Parathyroid adenoma (tissue), 2 donors: ENCODE results near the gene YAP1.
A peak's percentile ranks its signal among the peaks of the same experiment; 100 is the strongest.

Source experiments
- H2AFZ ChIP-seq: fragments of 300-600 bp; sonication (generic); one replicate; pipeline ENCODE4 v1.7.0; 2017; ENCODE audit warnings: antibody characterized with exemption, mild to moderate bottlenecking
- H3K27ac ChIP-seq: fragments of 300-600 bp; sonication (generic); one replicate; pipeline ENCODE4 v1.7.0; 2017
- H3K27me3 ChIP-seq: fragments of 300-600 bp; sonication (generic); one replicate; pipeline ENCODE4 v1.7.0; 2017; ENCODE audit warnings: low read length; ENCODE audit not compliant: control insufficient read depth, insufficient read depth
- H3K36me3 ChIP-seq: fragments of 300-600 bp; sonication (generic); one replicate; pipeline ENCODE4 v1.7.0; 2017; ENCODE audit warnings: low read length; ENCODE audit not compliant: control insufficient read depth, insufficient read depth
- H3K4me1 ChIP-seq: fragments of 300-600 bp; sonication (generic); one replicate; pipeline ENCODE4 v1.7.0; 2017; ENCODE audit warnings: control low read depth
- H3K4me2 ChIP-seq: fragments of 300-600 bp; sonication (generic); one replicate; pipeline ENCODE4 v1.7.0; 2017; ENCODE audit warnings: low read length
- H3K4me3 ChIP-seq: fragments of 300-600 bp; sonication (generic); one replicate; pipeline ENCODE4 v1.7.0; 2017; ENCODE audit warnings: low read depth, low read length
- H3K79me2 ChIP-seq: fragments of 300-600 bp; sonication (generic); one replicate; pipeline ENCODE4 v1.7.0; 2017; ENCODE audit warnings: control low read depth
- H3K9ac ChIP-seq: fragments of 300-600 bp; sonication (generic); one replicate; pipeline ENCODE4 v1.7.0; 2017; ENCODE audit warnings: mild to moderate bottlenecking
- H3K9me3 ChIP-seq: fragments of 300-600 bp; sonication (generic); one replicate; pipeline ENCODE4 v1.7.0; 2017; ENCODE audit warnings: low read length; ENCODE audit not compliant: control insufficient read depth
- CTCF ChIP-seq: fragments of 300-600 bp; sonication (generic); IDR thresholded peaks from one replicate; pipeline ENCODE4 v1.7.0; 2017; ENCODE audit warnings: antibody characterized with exemption, mild to moderate bottlenecking
- donor health status: primary hyperparathyroidism.

The YAP1 gene

GRCh38 chr11:102109896-102110760 lies at the start of gene YAP1:
Gene YAP1 (plus strand): TSS chr11:102110447. CDS start chr11:102110849, 402 bp downstream.
- Histone ChIP-seq H3K4me3 (peak within 1 kb of the TSS; percentile 66), H3K79me2 (no peaks in the 10 kb centered on the region), H3K9ac (no peak within 1 kb of the TSS), H3K4me1 (no peaks in the 10 kb centered on the region), H3K27me3 (no peaks in the 10 kb centered on the region), H3K4me2 (peak within 1 kb of the TSS; percentile 54), H3K27ac (peak within 1 kb of the TSS; percentile 83), H3K9me3 (no peaks in the 10 kb centered on the region), H3K36me3 (no peaks in the 10 kb centered on the region), H2AFZ (peak within 1 kb of the TSS; percentile 81)
- no peak for TF ChIP-seq CTCF

GRCh38 chr11:102061276-102061675 lies 49.0 kb upstream of the YAP1 start:
- Histone ChIP-seq H3K79me2 (no peaks in the 10 kb centered on the region), H3K4me2 (no peak overlapping the region), H3K36me3 (no peaks in the 10 kb centered on the region), H3K27me3 (no peaks in the 10 kb centered on the region), H3K4me1 (no peaks in the 10 kb centered on the region), H3K9ac (no peak overlapping the region), H3K9me3 (no peaks in the 10 kb centered on the region), H3K27ac (no peak overlapping the region), H2AFZ (no peak overlapping the region), H3K4me3 (no peak overlapping the region)
- no peak for TF ChIP-seq CTCF

- H3K36me3 ChIP-seq: no peaks in the 10 kb centered on the region
- H3K9ac ChIP-seq: no peak overlapping the region
- no peaks in the 10 kb centered on the region for H3K9me3 ChIP-seq
- TF ChIP-seq CTCF: no peak
- no peaks in the 10 kb centered on the region for H3K27me3 ChIP-seq
- H2AFZ ChIP-seq: no peak overlapping the region
- H3K4me2 ChIP-seq: no peak overlapping the region
- H3K79me2 ChIP-seq: no peaks in the 10 kb centered on the region
- H3K4me3 ChIP-seq: no peak overlapping the region
- no peak overlapping the region for H3K27ac ChIP-seq
- H3K4me1 ChIP-seq: no peaks in the 10 kb centered on the region
These were observed 48.1 kb upstream of the YAP1 start for GRCh38 chr11:102062106-102062505.

GRCh38 chr11:102064316-102064715 lies 45.9 kb upstream of the YAP1 start:
- no peak for TF ChIP-seq CTCF
- no peaks in the 10 kb centered on the region for H3K9me3 ChIP-seq
- H3K4me3 ChIP-seq: no peak overlapping the region
- no peaks in the 10 kb centered on the region for H3K79me2 ChIP-seq
- no peak overlapping the region for H3K4me2 ChIP-seq
- H3K9ac ChIP-seq: no peak overlapping the region
- H2AFZ ChIP-seq: no peak overlapping the region
- no peaks in the 10 kb centered on the region for H3K4me1 ChIP-seq
- no peaks in the 10 kb centered on the region for H3K36me3 ChIP-seq
- H3K27ac ChIP-seq: no peak overlapping the region
- no peaks in the 10 kb centered on the region for H3K27me3 ChIP-seq

- Histone ChIP-seq H3K4me1 (no peaks in the 10 kb centered on the region), H3K27me3 (no peaks in the 10 kb centered on the region), H3K36me3 (no peaks in the 10 kb centered on the region), H2AFZ (no peak overlapping the region), H3K9me3 (no peaks in the 10 kb centered on the region), H3K4me2 (no peak overlapping the region), H3K27ac (no peak overlapping the region), H3K9ac (no peak overlapping the region), H3K4me3 (no peak overlapping the region), H3K79me2 (no peaks in the 10 kb centered on the region)
- TF ChIP-seq CTCF: no peak
These were observed 39.5 kb upstream of the YAP1 start for GRCh38 chr11:102070766-102071165.
